ENCODE results near the gene ADGRL2. TPM values are rescaled to one million over a fixed set of nuclear protein-coding genes. Genes with fewer than 3 reads are reported as not detected.
A peak's percentile ranks its signal among the peaks of the same experiment; 100 is the strongest.

The ADGRL2 gene
- total RNA-seq, 1 donor from 2014 or later = 70.8 TPM

DNA sequence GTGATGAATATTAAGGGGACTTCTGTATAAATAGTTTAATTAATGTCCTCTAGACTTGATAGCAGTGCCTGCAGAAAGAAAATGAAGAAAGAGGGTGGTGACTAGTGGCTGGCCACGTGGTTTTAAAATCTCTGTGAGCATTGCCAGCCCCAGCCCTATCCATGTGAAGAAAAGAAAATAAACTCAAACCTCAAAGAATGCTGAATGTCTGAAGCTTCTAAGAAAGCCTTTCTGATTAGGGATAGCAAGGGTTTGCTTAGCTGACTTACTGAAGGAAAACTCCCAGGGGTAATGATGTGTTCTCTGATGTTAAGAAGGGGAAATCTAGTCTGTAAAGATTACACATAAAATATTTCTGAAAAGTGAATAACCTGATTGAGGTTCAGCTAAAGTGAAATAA lies 31.8 kb downstream of the ADGRL2 start:
- Mint-ChIP-seq H3K4me1 (ENCODE audit: low read depth) (peaks cover 32% of the 10 kb centered on the region), H3K27me3 (no peaks in the 10 kb centered on the region), H3K36me3 (ENCODE audit: insufficient read depth) (peaks cover 1% of the 10 kb centered on the region), H3K9me3 (ENCODE audit: low read depth) (no peaks in the 10 kb centered on the region), H3K4me3 (ENCODE audit: low read depth) (no peak overlapping the region), H3K27ac (no peak overlapping the region)
- TF ChIP-seq, protein P1, sequence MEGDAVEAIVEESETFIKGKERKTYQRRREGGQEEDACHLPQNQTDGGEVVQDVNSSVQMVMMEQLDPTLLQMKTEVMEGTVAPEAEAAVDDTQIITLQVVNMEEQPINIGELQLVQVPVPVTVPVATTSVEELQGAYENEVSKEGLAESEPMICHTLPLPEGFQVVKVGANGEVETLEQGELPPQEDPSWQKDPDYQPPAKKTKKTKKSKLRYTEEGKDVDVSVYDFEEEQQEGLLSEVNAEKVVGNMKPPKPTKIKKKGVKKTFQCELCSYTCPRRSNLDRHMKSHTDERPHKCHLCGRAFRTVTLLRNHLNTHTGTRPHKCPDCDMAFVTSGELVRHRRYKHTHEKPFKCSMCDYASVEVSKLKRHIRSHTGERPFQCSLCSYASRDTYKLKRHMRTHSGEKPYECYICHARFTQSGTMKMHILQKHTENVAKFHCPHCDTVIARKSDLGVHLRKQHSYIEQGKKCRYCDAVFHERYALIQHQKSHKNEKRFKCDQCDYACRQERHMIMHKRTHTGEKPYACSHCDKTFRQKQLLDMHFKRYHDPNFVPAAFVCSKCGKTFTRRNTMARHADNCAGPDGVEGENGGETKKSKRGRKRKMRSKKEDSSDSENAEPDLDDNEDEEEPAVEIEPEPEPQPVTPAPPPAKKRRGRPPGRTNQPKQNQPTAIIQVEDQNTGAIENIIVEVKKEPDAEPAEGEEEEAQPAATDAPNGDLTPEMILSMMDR (IDR thresholded peaks at IDR 0.05; ENCODE audit: unreplicated experiment) = no peak
- no peak for DNase-seq (ENCODE audit: low spot score, unreplicated experiment)

DNA sequence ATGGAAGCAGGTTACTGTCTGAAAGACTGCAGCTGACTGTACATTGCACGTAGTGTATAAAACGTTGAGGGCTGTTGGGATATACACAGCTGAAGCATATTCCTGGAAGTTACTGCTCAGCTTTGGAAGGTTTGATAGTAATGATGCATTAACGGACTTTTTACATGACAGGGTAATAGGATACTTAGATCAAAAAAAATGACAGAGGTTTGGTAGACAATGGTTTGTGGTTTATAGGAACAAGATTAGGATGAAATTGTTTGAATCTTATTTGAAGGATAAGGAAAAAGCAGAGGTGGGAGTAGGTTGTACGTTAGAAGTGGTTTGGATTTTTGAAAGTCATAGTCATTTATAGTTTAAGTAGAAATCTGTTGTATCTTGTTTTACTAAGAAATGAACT lies 33.0 kb downstream of the ADGRL2 start:
- H3K9me3 Mint-ChIP-seq (ENCODE audit: low read depth) = no peaks in the 10 kb centered on the region
- H3K27ac Mint-ChIP-seq = no peak overlapping the region
- H3K36me3 Mint-ChIP-seq (ENCODE audit: insufficient read depth) = no peaks in the 10 kb centered on the region
- no peak overlapping the region for H3K4me3 Mint-ChIP-seq (ENCODE audit: low read depth)
- no peak for DNase-seq (ENCODE audit: low spot score, unreplicated experiment)
- H3K27me3 Mint-ChIP-seq = no peaks in the 10 kb centered on the region
- TF ChIP-seq, protein P1 (IDR thresholded peaks at IDR 0.05; ENCODE audit: unreplicated experiment) = no peak
- H3K4me1 Mint-ChIP-seq (ENCODE audit: low read depth) = peaks cover 36% of the 10 kb centered on the region

DNA sequence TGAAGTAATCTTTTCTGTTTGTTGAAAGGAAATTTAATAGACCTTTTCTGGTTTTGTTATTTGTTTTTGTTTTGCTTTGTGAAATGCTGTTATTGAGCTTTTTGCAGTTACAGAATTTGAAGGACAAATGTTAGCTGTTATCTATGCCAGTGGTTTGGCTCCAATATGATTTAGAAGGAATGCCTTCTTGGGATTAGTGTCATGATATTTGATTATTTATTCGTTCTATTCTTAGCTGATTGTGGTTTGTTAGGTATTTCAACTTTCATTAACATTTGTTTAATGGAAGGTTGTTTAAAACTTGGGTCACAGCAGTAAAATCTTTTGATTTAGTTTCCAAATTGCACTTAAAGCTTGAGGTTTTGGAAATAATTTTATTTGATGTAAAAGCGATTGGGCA lies 33.5 kb downstream of the ADGRL2 start:
- TF ChIP-seq, protein P1 (IDR thresholded peaks at IDR 0.05; ENCODE audit: unreplicated experiment) = no peak
- peak overlapping the region; percentile 6 for H3K27ac Mint-ChIP-seq
- peaks cover under 1% of the 10 kb centered on the region for H3K9me3 Mint-ChIP-seq (ENCODE audit: low read depth)
- H3K4me1 Mint-ChIP-seq (ENCODE audit: low read depth) = peaks cover 37% of the 10 kb centered on the region
- DNase-seq (ENCODE audit: low spot score, unreplicated experiment) = no peak
- H3K4me3 Mint-ChIP-seq (ENCODE audit: low read depth) = no peak overlapping the region
- peaks cover 2% of the 10 kb centered on the region for H3K36me3 Mint-ChIP-seq (ENCODE audit: insufficient read depth)
- no peaks in the 10 kb centered on the region for H3K27me3 Mint-ChIP-seq

DNA sequence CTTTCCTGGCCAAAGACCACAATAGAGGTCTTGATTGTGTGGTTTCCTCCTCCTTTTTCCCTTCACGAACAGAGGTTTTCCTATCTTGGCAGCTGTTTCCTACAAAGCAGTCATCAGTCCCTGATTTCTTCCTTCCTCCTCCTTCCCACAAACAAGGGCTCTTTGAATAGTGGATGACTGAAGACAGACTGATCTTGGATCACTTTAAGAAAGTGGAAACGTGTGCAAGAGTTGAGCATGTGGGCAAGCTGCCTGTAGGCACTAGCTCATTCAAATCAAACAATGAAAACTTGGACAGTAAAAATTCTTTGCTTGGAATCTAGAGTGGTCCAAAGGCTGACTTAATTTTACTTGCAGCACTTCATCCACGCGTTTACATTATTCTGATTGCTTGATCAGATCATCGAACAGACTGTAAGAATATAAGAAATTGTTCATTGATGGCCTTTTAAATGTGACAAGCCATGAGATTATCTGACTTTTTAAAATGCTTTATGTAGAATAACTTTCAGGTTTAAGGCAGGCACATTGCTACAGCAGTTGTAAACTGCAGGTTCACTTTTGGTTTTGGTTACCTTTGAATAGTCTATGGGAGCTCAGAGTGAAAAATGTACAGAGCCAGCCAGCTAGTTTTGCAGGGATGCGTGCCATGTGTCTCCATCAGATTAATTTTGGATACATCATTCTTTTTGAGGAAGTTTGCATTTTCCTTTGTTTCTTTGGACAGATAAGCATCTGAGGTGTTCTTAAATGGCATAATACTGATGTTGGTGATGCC lies 34.4 kb downstream of the ADGRL2 start:
- TF ChIP-seq, protein P1 (IDR thresholded peaks at IDR 0.05; ENCODE audit: unreplicated experiment) = no peak
- H3K27me3 Mint-ChIP-seq = no peaks in the 10 kb centered on the region
- peaks cover 3% of the 10 kb centered on the region for H3K9me3 Mint-ChIP-seq (ENCODE audit: low read depth)
- peaks cover 37% of the 10 kb centered on the region for H3K4me1 Mint-ChIP-seq (ENCODE audit: low read depth)
- peaks cover 4% of the 10 kb centered on the region for H3K36me3 Mint-ChIP-seq (ENCODE audit: insufficient read depth)
- no peak overlapping the region for H3K27ac Mint-ChIP-seq
- no peak overlapping the region for H3K4me3 Mint-ChIP-seq (ENCODE audit: low read depth)
- no peak for DNase-seq (ENCODE audit: low spot score, unreplicated experiment)

DNA sequence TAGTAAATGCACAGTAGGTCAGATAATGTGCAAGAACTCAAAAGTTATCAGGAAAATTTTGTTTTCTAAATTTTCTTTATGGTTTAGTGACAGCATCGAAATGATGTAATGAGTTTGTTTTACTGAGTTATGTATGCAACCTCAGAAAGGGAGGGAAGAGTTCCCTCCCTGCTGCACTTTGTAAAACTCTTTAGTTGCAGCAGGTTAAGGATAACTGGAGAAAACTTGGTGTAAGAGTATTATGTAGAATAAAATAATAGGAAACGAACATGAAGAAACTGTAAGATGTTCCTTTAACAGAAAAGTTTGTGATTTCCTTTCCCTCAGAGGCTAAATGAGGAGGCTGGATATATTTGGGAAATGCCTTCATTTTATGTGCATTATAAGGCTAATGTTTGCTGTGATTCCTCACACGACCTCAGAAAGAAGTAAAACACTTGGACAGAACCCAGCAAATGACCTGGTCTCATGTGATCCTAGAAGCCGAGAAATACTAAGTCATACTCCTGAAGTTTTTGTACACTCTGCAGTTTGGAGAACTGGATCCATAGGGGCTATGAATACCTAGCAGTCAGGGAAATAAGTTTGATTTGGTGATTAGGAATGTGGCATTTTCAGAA lies 35.4 kb downstream of the ADGRL2 start:
- H3K4me3 Mint-ChIP-seq (ENCODE audit: low read depth) = no peak overlapping the region
- peaks cover 37% of the 10 kb centered on the region for H3K4me1 Mint-ChIP-seq (ENCODE audit: low read depth)
- H3K36me3 Mint-ChIP-seq (ENCODE audit: insufficient read depth) = peaks cover 5% of the 10 kb centered on the region
- no peaks in the 10 kb centered on the region for H3K27me3 Mint-ChIP-seq
- H3K27ac Mint-ChIP-seq = no peak overlapping the region
- H3K9me3 Mint-ChIP-seq (ENCODE audit: low read depth) = peaks cover 3% of the 10 kb centered on the region
- TF ChIP-seq, protein P1 (IDR thresholded peaks at IDR 0.05; ENCODE audit: unreplicated experiment) = no peak
- DNase-seq (ENCODE audit: low spot score, unreplicated experiment) = no peak
